Spinal cord (tissue), 10 donors: Measurements from ENCODE around the gene OLFML2B. TPM values are rescaled to one million over a fixed set of nuclear protein-coding genes. Genes with fewer than 3 reads are reported as not detected.
"Not testable (repeated sequence)": the region's sequence is repeated elsewhere in the genome, so short reads cannot be mapped to it uniquely, and the experiment has no call there.

Experiments
- DNase-seq, 6 donors: peaks; one replicate each; pipeline versions ENCODE4 v3.0.0 to v3.0.0-alpha.2; 2013 to 2015; ENCODE audit warnings: low spot score in 6 of 6, low read depth in 4 of 6
- H3K27ac ChIP-seq: one replicate; pipeline ENCODE4 v1.5.1; 2013; ENCODE audit warnings: low read depth, low read length, control low read depth
- H3K27me3 ChIP-seq: one replicate; pipeline ENCODE4 v1.6.1; 2013; ENCODE audit warnings: low read length; ENCODE audit not compliant: control insufficient read depth, insufficient read depth
- H3K36me3 ChIP-seq: one replicate; pipeline ENCODE4 v1.6.1; 2013; ENCODE audit warnings: low read length; ENCODE audit not compliant: control insufficient read depth, insufficient read depth
- H3K4me1 ChIP-seq: one replicate; pipeline ENCODE4 v1.6.1; 2013; ENCODE audit warnings: low read length; ENCODE audit not compliant: control insufficient read depth, insufficient read depth
- H3K4me3 ChIP-seq: one replicate; pipeline ENCODE4 v1.5.1; 2013; ENCODE audit warnings: low read depth, low read length, control low read depth
- H3K9me3 ChIP-seq: one replicate; pipeline ENCODE4 v1.6.1; 2013; ENCODE audit warnings: low read length; ENCODE audit not compliant: control insufficient read depth, insufficient read depth
- WGBS: methylation state at CpG from one replicate; pipeline ENCODE4 v1.1.5; 2013; ENCODE audit warnings: missing lambda C conversion rate; ENCODE audit not compliant: insufficient coverage; 5-methylcytosine and 5-hydroxymethylcytosine counted together
- polyA plus RNA-seq, 2 donors: library from polyadenylated mRNA; unstranded; fragments of 120-200 nt; gene quantifications; one replicate each; pipeline ENCODE4 v1.2.1, GENCODE V29; 2013; ENCODE audit not compliant: insufficient read length in 2 of 2
- total RNA-seq, 2 donors: library from RNA; depleted of rRNA in 1 of 2; stranded (reverse); fragments of 120-200 nt in 1 of 2; fragments of >200 nt in 1 of 2; gene quantifications; one replicate each; pipeline versions ENCODE4 v1.2.3 to v1.2.4, GENCODE V29; 2013 to 2014
- donor health status: healthy.

OLFML2B gene
- total and polyA plus RNA-seq, 4 donors, result 13.7 to 64.5 (median 25.2) TPM

DNA sequence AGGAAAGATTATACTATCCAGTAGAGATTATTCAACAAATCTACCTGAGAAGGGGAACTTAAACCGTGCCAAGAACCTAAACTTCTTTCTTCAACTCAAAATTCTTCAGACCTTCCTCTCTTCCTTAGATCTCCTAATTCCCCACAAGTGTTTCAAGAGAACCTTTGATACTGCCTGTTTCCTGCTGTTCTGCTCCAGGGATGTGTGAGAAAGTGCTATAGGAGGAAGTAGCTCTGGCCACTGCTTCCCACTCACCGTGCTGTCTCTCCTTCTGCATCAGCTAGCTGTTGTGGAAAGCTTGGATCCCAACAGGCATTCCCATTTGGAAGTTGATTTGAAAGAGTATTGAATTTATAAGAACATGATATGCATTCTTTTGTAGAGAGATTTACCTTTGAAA, 41.3 kb upstream of the OLFML2B start:
- H3K27ac ChIP-seq, result no peak overlapping the region
- H3K36me3 ChIP-seq, result no peaks in the 10 kb centered on the region
- H3K4me1 ChIP-seq, result peaks cover 6% of the 10 kb centered on the region
- H3K9me3 ChIP-seq, result no peaks in the 10 kb centered on the region
- no peak overlapping the region for H3K4me3 ChIP-seq
- DNase-seq, result no peak
- no peaks in the 10 kb centered on the region for H3K27me3 ChIP-seq
- WGBS, result no CpG with 5 or more reads among the region's 2 CpGs

DNA sequence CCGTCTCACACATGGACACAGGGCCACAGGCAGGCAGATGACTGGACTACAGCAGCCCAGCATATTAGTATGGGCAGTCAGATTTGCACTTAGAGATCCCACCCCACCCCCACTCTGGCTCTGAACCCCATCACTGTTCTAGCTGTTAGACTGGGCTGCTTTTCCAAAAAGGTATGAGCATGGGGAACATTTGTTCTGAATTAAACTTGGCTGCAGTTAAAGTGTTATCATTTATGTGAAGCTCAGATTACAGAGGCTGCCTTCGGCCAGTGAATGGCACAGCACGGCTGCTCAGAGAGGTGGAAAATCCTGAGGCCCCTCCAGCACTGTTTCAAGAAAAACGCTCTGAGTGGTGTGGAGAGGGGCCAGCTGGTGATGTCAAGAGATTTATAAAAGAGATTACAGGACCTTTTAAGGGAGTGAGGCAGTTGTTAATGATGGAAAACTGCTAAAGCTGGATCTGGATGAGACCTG, 38.9 kb upstream of the OLFML2B start:
- Histone ChIP-seq H3K4me1 (peaks cover 5% of the 10 kb centered on the region), H3K36me3 (no peaks in the 10 kb centered on the region), H3K27ac (no peak overlapping the region), H3K27me3 (no peaks in the 10 kb centered on the region), H3K4me3 (no peak overlapping the region), H3K9me3 (no peaks in the 10 kb centered on the region)
- peak in 2 of 6 donors; percentile 61 to 83 for DNase-seq
- 15% methylated on average over 3 of the region's 4 CpGs for WGBS

DNA sequence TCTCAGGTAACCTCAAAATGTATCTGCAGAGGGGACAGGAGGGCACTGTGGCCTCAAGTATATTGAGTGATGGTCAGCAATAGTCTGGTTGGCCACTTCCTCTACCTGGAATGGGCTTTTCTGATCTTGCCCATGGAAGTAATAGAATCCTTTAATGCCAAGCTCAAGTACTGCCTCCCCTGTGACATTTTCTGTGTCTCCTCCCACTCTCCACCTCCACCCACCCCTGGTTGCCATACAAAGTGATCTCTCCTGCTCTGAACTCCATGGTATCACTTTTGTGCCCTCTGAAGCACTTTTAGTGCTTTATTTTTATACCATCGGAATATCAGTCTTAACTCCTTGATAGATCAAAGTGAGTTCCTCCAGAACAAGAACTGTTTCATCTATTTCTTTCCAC, 36.6 kb upstream of the OLFML2B start:
- 100% methylated on average over 1 of the region's 1 CpG for WGBS
- no peaks in the 10 kb centered on the region for H3K9me3 ChIP-seq
- no peak for DNase-seq
- H3K4me1 ChIP-seq, result peaks cover 8% of the 10 kb centered on the region
- no peaks in the 10 kb centered on the region for H3K36me3 ChIP-seq
- no peak overlapping the region for H3K27ac ChIP-seq
- H3K4me3 ChIP-seq, result no peak overlapping the region
- H3K27me3 ChIP-seq, result no peaks in the 10 kb centered on the region

DNA sequence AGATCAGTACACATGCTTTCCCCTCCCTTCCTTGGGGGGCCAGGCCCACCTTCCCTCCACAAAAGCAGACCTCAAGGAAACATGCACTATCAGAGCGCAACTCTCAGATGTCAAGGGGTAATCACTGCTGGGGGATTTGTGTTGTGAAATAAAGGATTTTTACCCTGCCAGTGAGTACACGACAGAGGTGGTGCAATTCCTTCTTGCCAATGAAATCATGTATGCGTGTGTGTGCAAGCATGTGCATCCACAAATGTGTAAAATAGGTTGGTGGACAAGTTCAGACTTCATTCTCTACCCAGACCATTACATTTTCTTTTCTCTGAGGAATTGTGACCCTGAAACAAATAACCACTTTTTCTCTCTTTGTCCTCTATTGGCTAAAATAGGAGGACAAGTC, 36.1 kb upstream of the OLFML2B start:
- H3K4me3 ChIP-seq, result no peak overlapping the region
- DNase-seq, result no peak
- H3K36me3 ChIP-seq, result no peaks in the 10 kb centered on the region
- WGBS, result no CpG with 5 or more reads among the region's 3 CpGs
- H3K27me3 ChIP-seq, result no peaks in the 10 kb centered on the region
- no peak overlapping the region for H3K27ac ChIP-seq
- H3K4me1 ChIP-seq, result peaks cover 8% of the 10 kb centered on the region
- H3K9me3 ChIP-seq, result no peaks in the 10 kb centered on the region

DNA sequence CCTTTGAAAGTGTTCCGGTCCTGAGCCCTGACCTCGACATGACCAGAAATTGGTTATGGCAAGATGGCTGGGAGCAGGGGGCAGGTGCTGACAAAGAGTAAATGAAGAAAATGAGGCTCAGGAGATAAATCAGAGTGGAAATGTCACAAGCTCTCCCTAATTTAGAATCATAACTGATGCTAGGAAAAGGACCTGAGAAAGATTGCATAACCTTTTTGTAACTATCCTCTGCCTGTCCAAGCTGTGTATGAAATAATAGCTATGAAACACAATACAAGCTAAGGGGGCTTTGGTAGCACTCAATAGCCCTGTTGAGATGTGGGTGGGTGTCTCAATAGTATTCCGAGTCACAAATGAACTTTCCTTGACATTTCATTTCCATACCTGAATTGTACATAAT, 32.9 kb upstream of the OLFML2B start:
- no peak for DNase-seq
- Histone ChIP-seq H3K36me3 (no peaks in the 10 kb centered on the region), H3K4me1 (peaks cover 3% of the 10 kb centered on the region), H3K9me3 (no peaks in the 10 kb centered on the region), H3K27me3 (no peaks in the 10 kb centered on the region), H3K27ac (no peak overlapping the region), H3K4me3 (no peak overlapping the region)
- 100% methylated on average over 2 of the region's 3 CpGs for WGBS

DNA sequence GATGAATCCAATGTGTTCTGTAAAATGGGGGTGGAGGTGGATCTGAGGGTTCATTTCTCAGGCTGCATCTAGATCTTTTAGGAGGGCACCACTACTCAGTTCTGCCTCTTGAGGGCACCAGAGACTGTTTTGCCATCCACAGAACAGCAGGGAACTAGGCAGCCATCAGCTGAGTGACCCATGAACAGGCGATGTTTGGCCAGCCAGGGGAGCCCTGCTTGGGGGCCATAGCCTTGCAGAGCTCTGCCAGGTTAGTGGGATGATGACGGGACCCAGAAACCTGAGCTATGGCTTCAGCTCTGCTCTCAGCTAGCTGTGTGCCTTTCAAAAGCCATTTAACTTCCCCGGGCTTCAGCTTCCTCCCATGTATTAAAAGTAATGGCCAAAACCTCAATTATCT, 32.4 kb upstream of the OLFML2B start:
- peak in 5 of 6 donors; percentile 48 to 90 (median 55) for DNase-seq
- H3K27ac ChIP-seq, result no peak overlapping the region
- H3K27me3 ChIP-seq, result no peaks in the 10 kb centered on the region
- no peaks in the 10 kb centered on the region for H3K9me3 ChIP-seq
- no peak overlapping the region for H3K4me3 ChIP-seq
- peaks cover 3% of the 10 kb centered on the region for H3K4me1 ChIP-seq
- H3K36me3 ChIP-seq, result no peaks in the 10 kb centered on the region
- WGBS, result 17% methylated on average over 2 of the region's 3 CpGs

DNA sequence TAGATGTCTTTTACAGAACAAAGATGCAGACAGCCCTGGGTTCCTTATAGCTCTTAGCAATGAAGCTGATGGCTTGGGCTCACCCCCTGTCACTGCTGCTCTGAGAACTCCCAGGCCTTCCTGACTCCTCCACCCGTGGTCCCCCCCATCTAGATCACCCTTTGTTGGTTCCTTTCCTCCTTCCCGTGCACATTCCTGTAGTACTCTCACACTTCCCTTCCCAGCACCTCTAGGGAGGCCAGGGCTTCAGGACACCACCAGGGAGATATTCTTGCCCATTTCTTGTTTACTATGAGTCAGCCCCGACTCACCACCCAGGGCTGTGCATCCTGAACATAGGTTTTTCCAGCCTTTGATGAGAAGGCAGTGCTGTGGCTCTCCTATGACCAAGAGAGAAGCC, 31.4 kb upstream of the OLFML2B start:
- WGBS, result 67% methylated on average over 3 of the region's 3 CpGs
- peaks cover 3% of the 10 kb centered on the region for H3K4me1 ChIP-seq
- no peak overlapping the region for H3K27ac ChIP-seq

DNA sequence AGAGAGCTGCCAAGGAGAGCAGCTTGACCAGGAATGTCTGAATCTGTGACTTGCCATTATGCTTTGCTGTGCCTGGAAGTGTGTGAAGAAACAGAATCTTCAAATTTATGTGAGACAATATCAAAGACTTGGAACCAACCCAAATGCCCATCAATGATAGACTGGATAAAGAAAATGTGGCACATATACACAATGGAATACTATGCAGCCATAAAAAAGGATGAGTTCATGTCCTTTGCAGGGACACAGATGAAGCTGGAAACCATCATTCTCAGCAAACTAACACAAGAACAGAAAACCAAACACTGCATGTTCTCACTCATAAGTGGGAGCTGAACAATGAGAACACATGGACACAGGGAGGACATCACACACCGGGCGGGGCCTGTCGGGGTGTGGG, 30.3 kb upstream of the OLFML2B start:
- H3K36me3 ChIP-seq, DNase-seq, H3K4me3 ChIP-seq, H3K27me3 ChIP-seq, H3K9me3 ChIP-seq, H3K27ac ChIP-seq, H3K4me1 ChIP-seq: not testable (repeated sequence)
- 100% methylated on average over 1 of the region's 3 CpGs for WGBS

More for the DNA sequence above, 31.4 kb upstream of the OLFML2B start:
- Histone ChIP-seq H3K9me3 (no peaks in the 10 kb centered on the region), H3K36me3 (no peaks in the 10 kb centered on the region), H3K27me3 (no peaks in the 10 kb centered on the region), H3K4me3 (no peak overlapping the region)
- DNase-seq, result no peak

DNA sequence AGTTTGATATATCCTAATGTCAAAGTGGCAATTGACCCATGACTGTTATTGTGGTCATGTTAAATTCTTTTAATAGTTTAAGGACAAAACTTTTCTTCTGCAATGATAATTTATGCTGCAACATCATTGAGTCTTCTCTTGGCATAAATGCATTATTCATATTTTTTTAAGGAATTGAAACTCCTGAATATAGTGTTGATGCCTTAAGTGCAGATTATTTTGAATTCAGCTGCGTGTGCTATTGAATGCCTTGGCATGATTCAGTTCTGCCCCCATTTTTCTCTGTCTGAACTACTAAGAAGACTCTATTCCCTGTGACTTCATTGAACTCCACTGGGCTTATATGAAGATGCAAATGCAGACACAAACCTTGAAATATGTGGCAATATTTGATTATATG, 23.3 kb upstream of the OLFML2B start:
- DNase-seq, result no peak
- Histone ChIP-seq H3K36me3 (no peaks in the 10 kb centered on the region), H3K27ac (no peak overlapping the region), H3K4me3 (no peak overlapping the region), H3K27me3 (no peaks in the 10 kb centered on the region), H3K4me1 (no peaks in the 10 kb centered on the region), H3K9me3 (no peaks in the 10 kb centered on the region)
- WGBS, result no CpG with 5 or more reads among the region's 1 CpG

DNA sequence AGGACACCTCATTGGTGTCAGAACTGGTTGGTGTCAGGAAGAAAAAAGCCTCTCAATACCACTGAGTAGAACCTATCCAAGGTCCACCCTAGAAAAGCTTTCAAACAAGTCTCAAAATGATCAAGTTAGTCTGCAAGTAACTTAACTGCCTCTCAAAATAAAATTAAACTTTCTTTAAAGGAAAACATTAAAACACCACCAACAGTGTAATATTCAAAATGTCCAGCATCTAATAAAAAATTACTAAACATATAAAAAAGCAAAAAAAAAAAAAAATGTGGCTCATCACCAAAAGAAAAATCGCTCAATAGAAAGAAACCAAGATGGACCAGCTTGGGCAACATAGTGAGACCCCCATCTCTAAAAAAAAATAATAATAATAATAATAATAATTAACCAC, 18.7 kb upstream of the OLFML2B start:
- Histone ChIP-seq H3K9me3 (no peaks in the 10 kb centered on the region), H3K4me1 (no peaks in the 10 kb centered on the region), H3K4me3 (no peak overlapping the region), H3K36me3 (no peaks in the 10 kb centered on the region), H3K27ac (no peak overlapping the region), H3K27me3 (no peaks in the 10 kb centered on the region)
- no CpG with 5 or more reads among the region's 1 CpG for WGBS
- no peak for DNase-seq
